ENCODE results near the gene FAM131B.

FAM131B gene

DNA sequence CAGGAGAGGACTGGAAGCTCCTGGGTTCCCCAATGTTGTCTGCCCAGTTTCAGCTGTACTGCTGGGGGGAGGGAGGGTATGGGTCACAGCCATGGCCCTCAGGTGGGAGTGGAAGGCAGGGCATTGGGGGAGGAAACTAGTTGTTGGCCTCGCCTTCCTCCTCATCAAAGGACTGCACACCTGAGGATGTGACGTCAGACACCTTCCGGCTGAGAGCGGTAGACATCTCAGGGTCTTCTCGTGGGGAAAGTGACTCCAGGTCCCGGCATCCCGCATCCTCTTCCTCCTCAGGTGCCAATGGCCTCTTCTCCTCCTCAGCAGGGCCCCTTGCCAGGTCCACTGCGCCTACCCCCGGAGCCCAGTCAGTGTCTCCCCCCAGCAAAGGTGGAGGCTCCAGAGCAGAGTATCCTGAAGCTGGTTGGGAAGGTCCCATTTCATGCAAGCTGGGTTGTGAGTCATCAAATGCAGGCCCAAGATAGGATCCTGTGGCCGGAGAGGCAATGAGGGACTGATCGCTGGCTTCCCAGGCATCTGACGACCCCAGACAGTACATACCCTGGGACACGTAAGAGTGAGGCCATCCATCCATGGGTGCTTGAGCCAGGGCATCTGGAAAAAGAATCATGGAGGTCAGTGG lies 6.0 kb downstream of the FAM131B start:
- no peak for DNase-seq

DNA sequence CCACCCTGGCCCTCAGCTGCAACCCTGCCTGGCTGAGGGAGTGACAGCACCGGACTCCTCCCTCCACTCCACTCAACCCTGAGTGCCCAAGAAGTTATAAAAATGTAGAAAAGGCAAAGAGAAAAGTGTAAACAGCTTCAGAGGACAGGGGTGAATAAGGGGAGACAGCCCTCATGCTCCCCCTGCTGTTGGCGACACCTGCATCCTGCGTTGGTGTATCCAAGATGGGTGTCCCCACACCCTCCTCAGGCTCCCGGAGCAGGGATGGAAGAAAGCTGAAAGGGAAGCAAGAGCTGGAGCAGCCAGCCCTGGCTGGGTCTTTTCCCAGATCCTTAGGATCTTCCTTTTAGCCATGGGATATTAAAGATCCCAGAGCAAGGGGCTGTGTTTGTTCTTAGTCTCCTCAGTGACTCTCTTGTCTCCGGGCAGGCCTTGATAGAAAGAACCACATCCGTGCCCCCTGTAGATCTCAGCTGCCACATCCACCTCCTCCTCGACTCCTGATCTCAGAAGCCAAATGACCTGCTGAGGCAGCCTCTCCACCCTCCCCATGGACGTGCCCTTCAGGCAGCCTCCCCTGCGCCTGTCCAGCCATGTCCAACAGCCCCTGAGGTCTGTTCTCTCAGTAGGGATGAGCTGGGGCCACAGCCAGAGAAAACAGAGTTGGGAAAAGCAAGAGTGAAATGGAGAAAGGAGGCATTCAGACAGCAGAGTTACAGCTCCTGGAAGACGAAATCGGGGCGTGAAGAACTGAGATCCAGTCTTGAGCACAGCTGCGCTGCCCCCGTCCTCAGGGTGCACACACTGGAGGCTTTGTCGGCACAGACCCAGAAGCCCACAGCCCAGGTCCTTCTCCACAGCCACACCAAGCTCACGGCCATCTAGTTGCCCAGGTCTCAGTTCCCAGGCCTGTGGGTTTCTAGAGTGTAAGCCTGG lies 6.8 kb downstream of the FAM131B start:
- DNase-seq: no peak

DNA sequence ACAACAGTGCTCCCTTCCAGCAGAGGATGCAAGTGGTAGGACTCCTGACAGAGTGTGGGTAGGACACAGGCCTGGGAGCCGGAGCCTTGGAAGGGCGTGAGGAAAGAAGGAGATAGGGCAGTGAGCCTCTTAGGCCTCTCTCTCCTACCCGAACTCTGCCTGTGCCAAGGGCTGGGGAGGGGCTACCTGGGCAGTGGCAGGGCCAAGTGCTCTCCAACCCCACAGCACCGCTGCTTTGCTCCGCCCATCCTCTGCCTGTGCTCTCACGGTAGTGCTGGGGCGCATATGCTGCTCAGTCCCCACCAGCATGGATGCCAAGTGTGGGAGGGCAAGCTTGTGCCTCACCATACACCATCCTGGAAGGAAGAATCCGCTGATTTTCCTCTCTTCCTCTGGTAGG lies 7.5 kb downstream of the FAM131B start:
- DNase-seq: no peak

DNA sequence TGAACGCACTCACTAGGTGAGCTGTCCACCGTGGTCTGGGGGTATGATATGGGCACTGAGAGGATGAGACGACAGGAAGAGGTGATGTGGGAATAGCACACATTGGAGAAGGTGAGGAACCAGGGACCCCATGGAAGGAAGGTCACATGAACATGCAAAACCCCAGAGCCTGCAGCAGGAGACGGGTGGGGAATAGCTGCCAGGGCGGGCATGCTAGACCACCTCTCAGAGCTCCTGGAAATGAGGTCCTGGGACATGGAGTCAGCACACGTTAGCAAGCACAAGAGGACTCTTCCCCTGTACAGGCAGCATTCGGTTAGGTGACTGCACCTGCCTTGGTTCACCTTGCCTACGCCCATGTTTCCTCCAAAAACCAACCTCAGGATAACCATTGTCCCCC lies 8.1 kb downstream of the FAM131B start:
- no peak for DNase-seq

DNA sequence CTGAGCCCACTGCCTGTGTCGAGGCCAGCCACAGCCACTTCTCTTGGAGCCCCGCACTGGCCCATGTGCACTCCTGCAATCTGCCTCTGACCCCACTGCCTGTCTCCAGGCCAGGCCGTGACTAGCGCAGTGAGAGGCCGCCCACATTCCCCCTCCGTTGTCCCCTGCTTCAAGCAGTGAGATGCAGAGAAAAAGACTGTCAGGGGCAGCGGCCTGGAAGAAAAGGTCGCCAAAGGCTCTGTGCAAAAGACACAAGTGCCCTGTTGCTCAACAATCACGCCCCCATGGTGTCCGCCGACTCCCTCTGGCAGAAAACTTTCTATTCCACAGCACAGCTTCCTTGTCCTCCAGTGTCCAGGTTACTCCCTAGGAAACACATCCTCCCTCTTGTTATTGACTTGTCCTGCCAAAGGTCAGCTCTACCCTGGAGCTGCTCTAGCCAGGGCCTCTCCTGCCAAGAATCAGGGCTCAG lies 9.9 kb downstream of the FAM131B start:
- no peak for DNase-seq

DNA sequence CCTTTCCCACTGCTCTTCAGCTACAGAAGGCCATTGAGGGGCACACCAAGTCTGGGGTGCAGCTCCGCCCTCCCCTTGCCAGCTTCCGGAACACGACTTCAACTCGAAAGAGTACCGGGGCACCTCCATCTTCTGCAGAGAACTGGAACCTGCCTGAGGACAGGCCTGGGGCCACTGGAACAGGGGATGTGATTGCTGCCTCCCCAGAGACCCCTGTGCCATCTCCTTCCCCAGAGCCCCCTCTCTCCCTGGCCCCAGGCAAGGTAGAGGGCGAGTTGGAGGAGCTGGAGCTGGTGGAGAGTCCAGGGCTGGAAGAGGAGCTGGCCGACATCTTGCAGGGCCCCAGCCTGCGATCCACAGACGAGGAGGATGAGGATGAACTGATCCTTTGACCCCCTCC lies 10.9 kb downstream of the FAM131B start:
- DNase-seq: no peak

DNA sequence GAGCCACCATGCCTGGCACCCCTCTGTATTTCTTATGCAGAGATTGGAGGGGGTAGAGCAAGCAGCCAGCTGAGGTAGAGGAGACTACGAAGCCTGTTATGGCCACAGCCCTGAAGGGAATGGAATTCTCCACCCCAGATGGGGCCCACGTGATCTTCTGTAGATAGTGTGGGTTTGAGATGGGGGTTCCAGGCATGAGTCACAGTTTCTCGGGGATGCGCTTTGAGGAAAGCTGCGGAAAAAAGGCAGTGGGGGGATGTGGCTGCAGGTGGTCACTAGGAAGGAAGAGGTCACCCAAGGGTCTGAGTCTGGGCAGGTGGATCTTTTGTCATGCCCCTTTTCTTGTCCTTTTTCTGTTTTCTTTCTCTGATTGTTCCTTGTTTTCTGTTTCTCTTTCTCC lies 11.5 kb downstream of the FAM131B start:
- no peak for DNase-seq

DNA sequence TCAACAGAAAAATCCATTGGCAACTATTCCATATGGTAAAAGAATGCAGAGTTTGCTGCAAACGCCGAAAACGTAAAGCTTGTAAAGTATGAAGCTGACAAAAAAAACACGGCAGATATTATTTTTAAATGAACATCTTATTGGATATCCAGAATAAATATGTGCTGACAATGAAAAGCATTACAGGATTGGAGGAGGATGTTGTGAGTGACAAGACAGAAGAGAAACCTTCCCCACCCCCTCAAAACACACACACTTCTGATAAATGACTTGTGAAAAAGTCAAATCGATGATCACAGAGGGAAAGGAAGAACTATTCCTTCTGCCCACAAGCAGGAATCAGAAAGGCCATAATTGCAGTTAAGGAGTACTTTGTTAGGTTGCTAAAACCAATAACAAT lies 14.6 kb downstream of the FAM131B start:
- no peak for DNase-seq

DNA sequence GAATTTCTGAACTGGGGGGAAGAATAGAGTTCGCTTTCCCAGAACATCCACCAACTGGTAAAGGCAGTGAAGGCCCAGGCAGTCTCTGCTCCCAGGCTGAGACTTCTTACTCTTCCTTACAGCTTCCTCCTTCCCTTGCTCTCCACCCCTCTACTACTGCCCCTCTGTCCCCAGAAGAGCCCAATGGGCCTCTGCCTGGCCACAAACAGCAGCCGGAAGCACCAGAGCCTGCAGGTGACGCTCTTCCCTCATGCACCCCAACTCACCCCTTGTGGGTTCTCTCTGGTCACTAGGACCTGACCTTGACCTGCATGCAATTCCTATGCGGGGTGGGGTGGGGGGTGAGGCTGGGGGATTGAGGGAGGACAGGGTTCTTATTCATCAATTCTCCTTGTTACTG lies 16.5 kb downstream of the FAM131B start:
- no peak for DNase-seq

DNA sequence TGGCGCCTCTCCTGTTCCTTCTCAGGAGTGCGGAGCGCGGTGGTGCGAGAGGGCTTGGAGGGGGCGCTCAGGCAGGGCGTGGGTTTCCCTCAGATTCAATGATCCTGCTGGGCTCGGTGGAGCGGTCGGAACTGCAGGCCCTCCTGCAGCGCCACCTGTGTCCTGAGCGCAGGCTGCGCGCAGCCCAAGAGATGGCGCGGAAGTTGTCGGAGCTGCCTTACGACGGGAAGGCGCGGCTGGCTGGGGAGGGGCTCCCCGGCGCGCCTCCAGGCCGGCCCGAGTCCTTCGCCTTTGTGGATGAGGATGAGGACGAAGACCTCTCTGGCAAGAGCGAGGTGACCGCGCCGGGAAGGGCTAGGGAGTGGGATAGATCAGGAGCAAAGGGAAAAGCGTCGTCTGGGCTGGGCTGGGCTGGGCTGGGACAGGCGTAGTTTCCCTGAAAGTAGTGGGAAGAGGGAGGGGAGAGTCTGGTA lies 17.0 kb downstream of the FAM131B start:
- peak; percentile 72 for DNase-seq

DNA sequence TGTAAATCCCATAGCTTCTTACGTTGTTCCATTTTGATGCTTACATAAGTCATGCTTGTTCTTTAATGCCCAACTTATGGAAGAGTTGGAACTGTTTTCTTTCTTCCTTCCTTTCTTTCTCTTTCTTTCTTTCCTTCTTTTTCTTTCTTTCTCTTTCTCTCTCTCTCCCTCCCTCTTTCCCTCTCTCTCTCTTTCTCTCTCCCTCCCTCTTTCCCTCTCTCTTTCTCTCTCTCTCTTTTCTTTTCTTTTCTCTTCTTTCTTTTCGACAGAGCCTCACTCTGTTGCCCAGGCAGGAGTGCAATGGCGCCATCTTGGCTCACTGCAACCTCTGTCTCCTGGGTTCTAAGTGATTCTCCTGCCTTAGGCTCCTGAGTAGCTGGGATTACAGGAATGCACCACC lies 18.9 kb downstream of the FAM131B start:
- DNase-seq: no peak

DNA sequence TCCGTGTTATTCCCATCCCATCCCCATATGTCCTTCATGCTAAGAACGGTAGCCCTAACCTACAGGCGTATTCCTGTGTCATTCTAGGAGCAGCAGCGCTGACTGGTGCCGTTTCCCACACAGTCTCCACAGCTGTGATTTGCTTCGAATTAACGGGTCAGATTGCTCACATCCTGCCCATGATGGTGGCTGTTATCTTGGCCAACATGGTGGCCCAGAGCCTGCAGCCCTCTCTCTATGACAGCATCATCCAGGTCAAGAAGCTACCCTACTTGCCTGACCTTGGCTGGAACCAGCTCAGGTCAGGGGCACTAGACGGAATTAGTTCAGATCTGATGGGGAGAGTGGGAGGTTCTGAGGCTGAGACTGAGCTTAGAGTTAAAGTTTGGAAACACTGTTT lies 20.7 kb downstream of the FAM131B start:
- no peak for DNase-seq

DNA sequence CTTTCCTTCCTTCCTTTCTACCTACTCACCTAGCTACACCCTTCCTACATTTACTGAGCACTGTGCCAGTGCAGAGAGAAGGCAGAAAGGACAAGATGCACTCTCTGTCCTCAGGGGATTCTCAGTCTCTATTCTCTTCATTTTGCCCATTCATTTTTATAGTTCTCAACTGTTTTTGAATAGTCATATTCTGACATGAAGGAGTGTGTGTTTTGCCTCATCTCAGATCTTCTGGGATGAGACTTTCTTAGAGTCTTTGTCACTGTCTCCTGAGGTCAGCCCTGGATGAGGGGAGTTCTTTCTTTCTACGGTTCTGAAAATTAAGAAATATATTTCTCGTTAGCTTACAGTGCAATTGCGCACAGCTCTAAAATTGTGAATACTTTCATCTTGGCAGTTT lies 25.3 kb downstream of the FAM131B start:
- no peak for DNase-seq

DNA sequence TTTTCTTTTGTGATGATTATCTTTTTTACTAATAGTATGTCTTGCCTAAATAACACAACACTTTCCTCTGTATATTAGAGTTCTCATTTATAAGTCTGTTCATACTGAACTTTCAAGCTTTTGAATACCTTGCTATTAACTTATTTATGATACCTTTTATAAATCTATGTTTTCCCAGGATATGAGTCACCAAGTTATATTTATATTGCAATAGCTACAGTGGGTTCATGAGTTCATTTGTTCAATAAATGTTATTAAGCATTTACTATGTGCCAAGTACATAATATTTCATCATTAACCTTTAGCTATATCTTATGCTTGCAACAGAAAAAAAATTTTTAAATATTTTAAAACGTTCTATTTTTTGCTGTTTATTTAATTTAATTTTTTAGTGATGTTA lies 28.3 kb downstream of the FAM131B start:
- DNase-seq: no peak

DNA sequence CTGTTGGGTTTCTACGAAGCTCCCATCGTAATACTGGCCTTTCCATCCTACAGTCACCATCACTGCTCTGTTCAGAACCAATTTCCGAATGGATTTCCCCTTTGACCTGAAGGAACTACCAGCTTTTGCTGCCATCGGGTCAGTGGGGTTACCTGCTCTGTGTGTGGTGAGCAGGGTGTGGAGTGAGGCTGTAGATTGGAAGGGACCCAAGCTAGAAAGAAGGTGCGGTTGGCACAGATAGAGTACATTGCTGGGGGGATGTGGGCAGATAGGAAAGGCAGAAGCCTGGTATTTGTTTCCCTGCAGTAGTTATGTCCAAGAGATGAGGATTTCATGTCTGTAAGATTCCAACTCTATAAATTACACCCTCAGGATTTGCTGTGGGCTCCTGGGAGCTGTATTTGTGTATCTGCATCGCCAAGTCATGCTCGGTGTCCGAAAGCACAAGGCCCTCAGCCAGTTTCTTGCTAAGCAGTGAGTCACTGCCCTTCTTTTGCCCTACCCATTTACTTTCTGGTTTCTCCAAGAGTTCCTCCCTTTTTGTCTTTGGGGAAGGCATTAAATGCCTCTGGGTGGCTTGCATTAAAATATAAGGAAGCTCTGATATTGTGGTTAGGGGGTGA lies 31.2 kb downstream of the FAM131B start:
- DNase-seq: no peak

DNA sequence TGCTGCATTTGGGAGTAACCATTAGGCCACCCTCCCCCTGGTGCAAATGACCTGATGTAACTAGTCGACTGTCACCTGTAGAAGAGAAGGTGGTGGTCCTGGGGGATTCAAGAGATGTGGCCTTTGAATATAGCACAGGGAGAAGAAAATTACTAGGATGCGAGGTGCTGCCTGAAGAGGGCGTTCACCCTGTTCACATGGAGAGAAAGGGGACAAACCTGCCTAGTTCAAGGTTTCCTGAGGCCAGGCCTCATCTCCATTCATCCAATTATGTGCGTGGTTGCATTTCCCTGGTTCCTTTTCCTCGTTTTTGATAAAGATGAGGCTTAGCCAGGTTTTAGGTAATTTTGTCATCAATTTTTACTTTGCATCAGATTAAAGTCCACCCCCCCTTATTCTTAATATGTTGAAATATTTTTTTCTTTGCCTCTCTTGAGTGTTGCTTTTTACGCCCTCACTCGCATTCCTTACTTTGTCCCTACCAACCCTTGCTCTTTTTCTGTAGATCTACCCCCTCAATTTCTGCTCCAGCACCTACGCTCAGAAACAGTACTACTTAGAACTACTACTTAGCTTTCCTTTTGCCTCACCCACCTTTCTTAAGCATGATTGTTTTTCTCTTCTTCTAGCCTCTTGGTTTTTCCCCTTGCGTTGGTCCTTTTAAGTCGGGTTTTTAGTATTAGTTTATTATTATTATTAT lies 32.9 kb downstream of the FAM131B start:
- no peak for DNase-seq

DNA sequence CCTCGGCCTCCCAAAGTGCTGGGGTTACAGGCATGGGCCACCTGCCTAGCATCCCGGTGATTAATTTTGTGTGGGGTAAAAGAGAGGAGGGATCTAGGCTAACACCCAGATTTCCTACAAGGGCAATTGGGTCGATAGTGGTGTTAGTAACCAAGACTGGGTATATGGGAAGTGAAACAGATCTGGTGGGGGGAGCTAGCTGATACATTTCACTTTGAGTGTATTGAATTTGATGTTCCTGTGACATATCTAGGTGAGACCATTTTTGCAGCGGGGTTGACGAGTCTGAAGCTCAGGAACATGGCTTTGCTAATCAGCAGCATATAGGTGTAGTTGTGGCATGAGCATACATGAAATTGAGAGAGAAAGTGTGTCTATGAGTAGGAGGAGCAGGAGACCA lies 34.6 kb downstream of the FAM131B start:
- DNase-seq: no peak

DNA sequence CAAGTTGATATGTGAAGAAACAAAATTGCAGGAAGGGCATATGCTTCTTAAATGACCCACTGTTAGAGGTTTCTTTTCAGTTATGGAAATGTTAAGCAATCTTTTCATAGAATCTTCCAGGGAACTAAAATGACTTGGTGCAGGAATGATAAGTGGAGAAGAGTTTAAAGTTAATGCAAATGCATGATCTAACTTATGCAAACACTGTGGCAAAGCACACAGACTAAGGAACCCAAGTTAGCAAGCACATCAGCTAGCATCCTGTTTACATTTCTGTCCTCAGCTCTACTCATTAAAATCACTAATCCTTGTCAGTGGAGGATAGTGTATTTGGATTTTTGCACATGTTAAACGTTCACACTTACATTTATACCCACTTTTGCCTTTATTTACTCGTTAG lies 37.3 kb downstream of the FAM131B start:
- DNase-seq: no peak

DNA sequence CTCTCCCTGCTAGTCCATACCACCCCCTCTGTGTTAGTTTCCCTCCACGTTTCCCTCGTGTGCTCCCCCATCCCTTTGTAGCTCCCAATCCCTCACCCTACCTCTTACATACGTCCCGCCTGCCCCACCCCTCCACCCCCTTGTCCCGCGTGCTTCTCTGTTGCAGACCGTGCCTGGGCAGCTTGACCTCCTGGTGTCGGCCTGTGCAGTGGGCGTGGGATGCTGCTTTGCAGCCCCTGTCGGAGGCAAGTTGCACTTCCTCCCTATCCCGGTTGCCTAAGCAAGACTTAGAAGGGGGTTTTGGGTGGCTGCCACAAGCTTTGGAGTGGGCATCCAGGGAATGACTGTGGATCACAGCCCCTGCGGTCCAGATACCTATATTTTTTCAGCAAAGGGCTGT lies 38.9 kb downstream of the FAM131B start:
- no peak for DNase-seq

DNA sequence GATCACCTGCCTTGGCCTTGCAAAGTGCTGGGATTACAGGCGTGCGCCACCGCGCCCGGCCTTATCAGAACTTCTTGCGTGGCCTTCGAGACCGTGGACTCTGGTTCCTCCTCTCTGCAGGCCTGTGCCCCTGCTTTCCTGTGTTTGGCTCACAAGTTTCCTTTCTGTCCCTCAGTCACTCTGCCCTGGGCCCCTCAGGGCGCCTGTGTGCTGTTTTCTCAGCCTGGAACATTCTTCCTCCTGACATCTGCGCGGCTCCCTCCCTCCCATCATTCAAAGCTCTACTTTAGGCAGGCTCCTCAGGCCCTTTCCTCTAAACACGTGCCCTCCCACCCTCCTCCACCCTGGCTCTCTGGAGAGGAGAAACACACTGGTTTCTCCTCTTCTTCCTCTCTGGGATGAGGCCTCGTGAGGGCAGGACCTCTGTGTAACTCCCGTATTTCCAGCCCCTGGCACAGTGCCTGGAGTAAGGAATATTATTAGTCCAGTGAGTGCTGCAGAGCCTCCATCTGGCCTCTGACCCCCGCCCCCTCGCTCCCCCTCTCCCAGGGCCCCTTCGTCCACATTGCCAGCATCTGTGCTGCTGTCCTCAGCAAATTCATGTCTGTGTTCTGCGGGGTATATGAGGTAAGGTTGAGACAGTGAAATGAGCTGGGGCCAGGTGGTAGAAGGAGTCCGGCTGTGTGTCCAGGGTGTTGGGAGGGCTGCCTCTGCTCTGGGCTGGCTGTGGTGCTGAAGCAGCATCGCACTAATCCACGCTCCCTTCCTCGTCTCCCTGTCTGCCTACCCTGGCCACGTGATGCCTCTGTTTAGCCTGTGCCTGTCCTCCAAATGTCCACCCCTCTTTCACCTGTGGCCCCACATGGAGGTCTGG lies 39.5 kb downstream of the FAM131B start:
- no peak for DNase-seq

DNA sequence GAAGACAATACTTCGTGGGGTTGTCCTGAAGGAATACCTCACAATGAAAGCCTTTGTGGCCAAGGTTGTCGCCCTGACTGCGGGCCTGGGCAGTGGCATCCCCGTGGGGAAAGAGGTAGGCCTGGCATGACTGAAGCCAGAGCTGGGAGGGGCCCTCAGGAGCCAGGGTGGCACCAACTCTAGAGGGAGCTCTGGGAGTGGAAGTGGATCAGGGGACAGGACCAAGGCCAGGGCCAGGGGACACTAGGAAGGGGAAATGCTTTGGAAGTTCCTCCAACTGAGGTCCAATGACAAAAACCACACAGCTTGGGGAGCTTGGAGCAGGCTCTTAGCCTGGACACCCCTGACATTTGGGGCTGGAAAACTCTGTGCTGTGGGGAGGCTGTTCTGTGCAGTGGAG lies 40.8 kb downstream of the FAM131B start:
- no peak for DNase-seq

DNA sequence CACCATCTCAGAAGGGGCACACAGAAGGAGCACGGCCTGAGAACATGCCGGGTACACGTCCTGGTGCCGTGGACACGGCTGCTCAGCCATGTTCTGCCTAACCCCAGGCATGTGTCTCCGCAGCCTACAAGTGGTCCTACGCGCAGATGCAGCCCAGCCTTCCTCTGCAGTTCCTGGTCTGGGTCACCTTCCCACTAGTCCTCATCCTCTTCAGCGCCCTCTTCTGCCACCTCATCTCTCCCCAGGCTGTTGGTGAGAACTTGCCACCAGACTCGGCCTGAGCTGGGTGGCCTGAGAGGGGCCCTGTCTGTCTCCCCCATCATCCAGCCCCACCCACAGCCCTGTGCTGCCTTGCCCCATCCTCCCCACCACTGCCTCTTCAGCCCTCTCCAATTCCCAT lies 41.3 kb downstream of the FAM131B start:
- DNase-seq: no peak
